HepG2 (cell line): ENCODE measurements around the gene OSBPL2. TPM values are rescaled to one million over a fixed set of nuclear protein-coding genes. Genes with fewer than 3 reads are reported as not detected.
A peak's percentile ranks its signal among the peaks of the same experiment; 100 is the strongest.

Experiments used
- CENPT ChIP-seq: sonication (generic); formaldehyde crosslinking; IDR thresholded peaks from 2 replicates; pipeline ENCODE4 v1.8.0; 2022; ENCODE audit warnings: low read depth, mild to moderate bottlenecking, moderate library complexity, missing genetic modification reagents
- HIVEP1 ChIP-seq: sonication (generic); formaldehyde crosslinking; IDR thresholded peaks from 2 replicates; pipeline ENCODE4 v1.4.0; 2020; ENCODE audit warnings: mild to moderate bottlenecking, missing genetic modification reagents
- IRF2 ChIP-seq: IDR thresholded peaks from 2 replicates; pipeline ENCODE4 v1.6.1; 2018; ENCODE audit warnings: missing genetic modification reagents, missing compliant biosample characterization
- KAT7 ChIP-seq: IDR thresholded peaks from 2 replicates; pipeline ENCODE4 v1.6.1; 2018; ENCODE audit warnings: borderline replicate concordance, missing compliant biosample characterization
- LRRFIP1 ChIP-seq: sonication (generic); formaldehyde crosslinking; conservative IDR thresholded peaks from 2 replicates; pipeline ENCODE4 v1.4.0; 2020; ENCODE audit warnings: missing genetic modification reagents
- NCOA1 ChIP-seq: sonication (generic); formaldehyde crosslinking; IDR thresholded peaks from 2 replicates; pipeline ENCODE4 v1.9.0; 2021; ENCODE audit warnings: missing genetic modification reagents
- RXRB ChIP-seq: IDR thresholded peaks from 2 replicates; pipeline ENCODE4 v1.6.1; 2016; ENCODE audit warnings: borderline replicate concordance, missing genetic modification reagents, missing compliant biosample characterization
- SALL2 ChIP-seq: sonication (generic); formaldehyde crosslinking; IDR thresholded peaks from 2 replicates; pipeline ENCODE4 v1.8.1; 2023; ENCODE audit warnings: mild to moderate bottlenecking, missing genetic modification reagents, inconsistent platforms
- SKI ChIP-seq: fragments of 450-650 bp; IDR thresholded peaks from one replicate; pipeline ENCODE4 v1.6.1; 2018; ENCODE audit warnings: mild to moderate bottlenecking; ENCODE audit not compliant: partially characterized antibody
- SMYD3 ChIP-seq: sonication (generic); formaldehyde crosslinking; IDR thresholded peaks from 2 replicates; pipeline ENCODE4 v1.8.1; 2023; ENCODE audit warnings: mild to moderate bottlenecking, missing genetic modification reagents
- SNAPC2 ChIP-seq: sonication (generic); formaldehyde crosslinking; IDR thresholded peaks from 2 replicates; pipeline ENCODE4 v1.8.1; 2022; ENCODE audit warnings: mild to moderate bottlenecking, missing genetic modification reagents
- TARDBP ChIP-seq: sonication (generic); formaldehyde crosslinking; IDR thresholded peaks from 2 replicates; pipeline ENCODE4 v1.8.0; 2022; ENCODE audit warnings: mild to moderate bottlenecking, missing genetic modification reagents
- ZBTB38 ChIP-seq: sonication (generic); formaldehyde crosslinking; IDR thresholded peaks from 2 replicates; pipeline ENCODE4 v1.5.1; 2020; ENCODE audit warnings: mild to moderate bottlenecking, missing genetic modification reagents
- ZNF431 ChIP-seq: sonication (generic); formaldehyde crosslinking; IDR thresholded peaks from 2 replicates; pipeline ENCODE4 v1.9.0; 2022; ENCODE audit warnings: missing genetic modification reagents, low read depth, mild to moderate bottlenecking, borderline replicate concordance
- polyA plus RNA-seq, 8 experiments: library from polyadenylated mRNA; depleted of rRNA in 3 of 8; stranded (reverse) in 7 of 8; unstranded in 1 of 8; fragments of >200 nt; fragmentation: Illumina TruSeq in 4 of 8; extraction: Trizol in 4 of 8; gene quantifications; 2 replicates each; pipeline versions ENCODE4 v1.2.1 to v1.2.3, GENCODE V29; 2011 to 2016; ENCODE audit warnings: low read depth in 4 of 8, missing spikeins in 1 of 8, mixed read lengths in 1 of 8; ENCODE audit not compliant: insufficient read depth in 1 of 8
- total RNA-seq, 5 experiments: library from RNA; depleted of rRNA; stranded (reverse); fragments of >200 nt; fragmentation: Illumina TruSeq; extraction: Trizol; gene quantifications; 2 replicates each; pipeline ENCODE4 v1.2.3, GENCODE V29; 2016; ENCODE audit warnings: low read depth in 1 of 5
- TF ChIP-seq, protein P1 (sequence below): sonication (generic); formaldehyde crosslinking; IDR thresholded peaks from 2 replicates; pipeline ENCODE4 v1.4.0; 2020; ENCODE audit warnings: missing genetic modification reagents
- TF ChIP-seq, protein P2 (sequence below): sonication (generic); formaldehyde crosslinking; IDR thresholded peaks from 2 replicates; pipeline ENCODE4 v1.4.0; 2020; ENCODE audit warnings: mild to moderate bottlenecking, missing genetic modification reagents
- TF ChIP-seq, protein P3 (sequence below): sonication (generic); formaldehyde crosslinking; IDR thresholded peaks from 2 replicates; pipeline ENCODE4 v1.4.0; 2020; ENCODE audit warnings: mild to moderate bottlenecking, missing genetic modification reagents
- TF ChIP-seq, protein P4 (sequence below): sonication (generic); formaldehyde crosslinking; IDR thresholded peaks from 2 replicates; pipeline ENCODE4 v1.8.1; 2023; ENCODE audit warnings: mild to moderate bottlenecking, missing genetic modification reagents
- TF ChIP-seq, protein P5 (sequence below): sonication (generic); formaldehyde crosslinking; IDR thresholded peaks from 2 replicates; pipeline ENCODE4 v1.5.0; 2020; ENCODE audit warnings: mild to moderate bottlenecking, missing genetic modification reagents
- TF ChIP-seq, protein P6 (sequence below): sonication (generic); formaldehyde crosslinking; IDR thresholded peaks from 2 replicates; pipeline ENCODE4 v1.4.0; 2020; ENCODE audit warnings: missing genetic modification reagents, mild to moderate bottlenecking, borderline replicate concordance

Gene OSBPL2
- total and polyA plus RNA-seq, 2 of the 13 experiments (the other 11 are each of a cell fraction or from before 2014, with no cell fraction given) = 18.5 to 37.4 TPM

DNA sequence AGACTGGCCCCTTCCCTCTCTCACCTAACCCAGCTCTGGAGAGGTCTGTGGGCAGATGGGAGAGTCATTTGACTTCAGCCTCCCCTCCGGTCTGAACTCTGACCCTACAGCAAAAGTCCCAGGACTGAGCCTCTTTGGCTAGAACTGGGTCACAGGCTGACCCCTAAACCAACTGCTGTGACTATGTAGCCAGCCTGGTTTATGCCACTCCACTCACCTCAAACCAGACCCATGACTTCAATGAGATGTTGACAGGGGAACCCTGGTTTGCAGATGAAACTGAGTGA lies 864 bp upstream of the OSBPL2 start (continued):
- TF ChIP-seq, protein P1, sequence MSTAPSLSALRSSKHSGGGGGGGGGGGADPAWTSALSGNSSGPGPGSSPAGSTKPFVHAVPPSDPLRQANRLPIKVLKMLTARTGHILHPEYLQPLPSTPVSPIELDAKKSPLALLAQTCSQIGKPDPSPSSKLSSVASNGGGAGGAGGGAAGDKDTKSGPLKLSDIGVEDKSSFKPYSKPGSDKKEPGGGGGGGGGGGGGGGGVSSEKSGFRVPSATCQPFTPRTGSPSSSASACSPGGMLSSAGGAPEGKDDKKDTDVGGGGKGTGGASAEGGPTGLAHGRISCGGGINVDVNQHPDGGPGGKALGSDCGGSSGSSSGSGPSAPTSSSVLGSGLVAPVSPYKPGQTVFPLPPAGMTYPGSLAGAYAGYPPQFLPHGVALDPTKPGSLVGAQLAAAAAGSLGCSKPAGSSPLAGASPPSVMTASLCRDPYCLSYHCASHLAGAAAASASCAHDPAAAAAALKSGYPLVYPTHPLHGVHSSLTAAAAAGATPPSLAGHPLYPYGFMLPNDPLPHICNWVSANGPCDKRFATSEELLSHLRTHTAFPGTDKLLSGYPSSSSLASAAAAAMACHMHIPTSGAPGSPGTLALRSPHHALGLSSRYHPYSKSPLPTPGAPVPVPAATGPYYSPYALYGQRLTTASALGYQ (CRISPR knock-in tag) = no peak
- no peak for TF ChIP-seq IRF2 (CRISPR knock-in tag)
- TF ChIP-seq, protein P2, sequence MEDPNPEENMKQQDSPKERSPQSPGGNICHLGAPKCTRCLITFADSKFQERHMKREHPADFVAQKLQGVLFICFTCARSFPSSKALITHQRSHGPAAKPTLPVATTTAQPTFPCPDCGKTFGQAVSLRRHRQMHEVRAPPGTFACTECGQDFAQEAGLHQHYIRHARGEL (CRISPR knock-in tag) = no peak
- no peak for TF ChIP-seq HIVEP1 (CRISPR knock-in tag)
- TF ChIP-seq, protein P3, sequence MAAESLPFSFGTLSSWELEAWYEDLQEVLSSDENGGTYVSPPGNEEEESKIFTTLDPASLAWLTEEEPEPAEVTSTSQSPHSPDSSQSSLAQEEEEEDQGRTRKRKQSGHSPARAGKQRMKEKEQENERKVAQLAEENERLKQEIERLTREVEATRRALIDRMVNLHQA (CRISPR knock-in tag) = no peak
- no peak for TF ChIP-seq KAT7 (CRISPR knock-in tag)
- TF ChIP-seq SKI = no peak
- TF ChIP-seq SMYD3 (CRISPR knock-in tag) = no peak
- no peak for TF ChIP-seq SNAPC2 (CRISPR knock-in tag)
- no peak for TF ChIP-seq ZBTB38
- no peak for TF ChIP-seq RXRB (CRISPR knock-in tag)
- TF ChIP-seq, protein P4, sequence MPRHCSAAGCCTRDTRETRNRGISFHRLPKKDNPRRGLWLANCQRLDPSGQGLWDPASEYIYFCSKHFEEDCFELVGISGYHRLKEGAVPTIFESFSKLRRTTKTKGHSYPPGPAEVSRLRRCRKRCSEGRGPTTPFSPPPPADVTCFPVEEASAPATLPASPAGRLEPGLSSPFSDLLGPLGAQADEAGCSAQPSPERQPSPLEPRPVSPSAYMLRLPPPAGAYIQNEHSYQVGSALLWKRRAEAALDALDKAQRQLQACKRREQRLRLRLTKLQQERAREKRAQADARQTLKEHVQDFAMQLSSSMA (CRISPR knock-in tag) = no peak
- TF ChIP-seq CENPT = no peak
- peak; percentile 8; the same call in 1 of the 2 replicates for TF ChIP-seq ZNF431 (CRISPR knock-in tag)
- TF ChIP-seq, protein P5, sequence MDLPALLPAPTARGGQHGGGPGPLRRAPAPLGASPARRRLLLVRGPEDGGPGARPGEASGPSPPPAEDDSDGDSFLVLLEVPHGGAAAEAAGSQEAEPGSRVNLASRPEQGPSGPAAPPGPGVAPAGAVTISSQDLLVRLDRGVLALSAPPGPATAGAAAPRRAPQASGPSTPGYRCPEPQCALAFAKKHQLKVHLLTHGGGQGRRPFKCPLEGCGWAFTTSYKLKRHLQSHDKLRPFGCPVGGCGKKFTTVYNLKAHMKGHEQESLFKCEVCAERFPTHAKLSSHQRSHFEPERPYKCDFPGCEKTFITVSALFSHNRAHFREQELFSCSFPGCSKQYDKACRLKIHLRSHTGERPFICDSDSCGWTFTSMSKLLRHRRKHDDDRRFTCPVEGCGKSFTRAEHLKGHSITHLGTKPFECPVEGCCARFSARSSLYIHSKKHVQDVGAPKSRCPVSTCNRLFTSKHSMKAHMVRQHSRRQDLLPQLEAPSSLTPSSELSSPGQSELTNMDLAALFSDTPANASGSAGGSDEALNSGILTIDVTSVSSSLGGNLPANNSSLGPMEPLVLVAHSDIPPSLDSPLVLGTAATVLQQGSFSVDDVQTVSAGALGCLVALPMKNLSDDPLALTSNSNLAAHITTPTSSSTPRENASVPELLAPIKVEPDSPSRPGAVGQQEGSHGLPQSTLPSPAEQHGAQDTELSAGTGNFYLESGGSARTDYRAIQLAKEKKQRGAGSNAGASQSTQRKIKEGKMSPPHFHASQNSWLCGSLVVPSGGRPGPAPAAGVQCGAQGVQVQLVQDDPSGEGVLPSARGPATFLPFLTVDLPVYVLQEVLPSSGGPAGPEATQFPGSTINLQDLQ (CRISPR knock-in tag) = no peak
- no peak for TF ChIP-seq LRRFIP1 (CRISPR knock-in tag)
- TF ChIP-seq, protein P6, sequence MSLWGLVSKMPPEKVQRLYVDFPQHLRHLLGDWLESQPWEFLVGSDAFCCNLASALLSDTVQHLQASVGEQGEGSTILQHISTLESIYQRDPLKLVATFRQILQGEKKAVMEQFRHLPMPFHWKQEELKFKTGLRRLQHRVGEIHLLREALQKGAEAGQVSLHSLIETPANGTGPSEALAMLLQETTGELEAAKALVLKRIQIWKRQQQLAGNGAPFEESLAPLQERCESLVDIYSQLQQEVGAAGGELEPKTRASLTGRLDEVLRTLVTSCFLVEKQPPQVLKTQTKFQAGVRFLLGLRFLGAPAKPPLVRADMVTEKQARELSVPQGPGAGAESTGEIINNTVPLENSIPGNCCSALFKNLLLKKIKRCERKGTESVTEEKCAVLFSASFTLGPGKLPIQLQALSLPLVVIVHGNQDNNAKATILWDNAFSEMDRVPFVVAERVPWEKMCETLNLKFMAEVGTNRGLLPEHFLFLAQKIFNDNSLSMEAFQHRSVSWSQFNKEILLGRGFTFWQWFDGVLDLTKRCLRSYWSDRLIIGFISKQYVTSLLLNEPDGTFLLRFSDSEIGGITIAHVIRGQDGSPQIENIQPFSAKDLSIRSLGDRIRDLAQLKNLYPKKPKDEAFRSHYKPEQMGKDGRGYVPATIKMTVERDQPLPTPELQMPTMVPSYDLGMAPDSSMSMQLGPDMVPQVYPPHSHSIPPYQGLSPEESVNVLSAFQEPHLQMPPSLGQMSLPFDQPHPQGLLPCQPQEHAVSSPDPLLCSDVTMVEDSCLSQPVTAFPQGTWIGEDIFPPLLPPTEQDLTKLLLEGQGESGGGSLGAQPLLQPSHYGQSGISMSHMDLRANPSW (CRISPR knock-in tag) = 0 out of 2 replicates have a peak, but pooled peaks have one; percentile 35
- peak; percentile 66; the same call in 1 of the 2 replicates for TF ChIP-seq NCOA1
- TF ChIP-seq TARDBP (CRISPR knock-in tag) = no peak
- no peak for TF ChIP-seq SALL2
